ENCODE results near the gene TNRC6A. TPM values are rescaled to one million over a fixed set of nuclear protein-coding genes. Genes with fewer than 3 reads are reported as not detected.

The TNRC6A gene
- total RNA-seq, 2 experiments from 2014 or later, result 38.1 to 60.3 TPM

GRCh38 chr16:24761526-24761925 lies 32.1 kb downstream of the TNRC6A start:
- intact Hi-C loops (cut with micrococcal nuclease; ENCODE audit: unreplicated experiment), result no loop called here
- Histone ChIP-seq H3K4me2 (ENCODE audit: low read length) (no peak overlapping the region), H3K27ac (ENCODE audit: low read depth, low read length, poor library complexity, severe bottlenecking) (no peak overlapping the region), H3K9me3 (ENCODE audit: low read length) (no peaks in the 10 kb centered on the region), H4K20me1 (ENCODE audit: insufficient read depth, low read length) (no peaks in the 10 kb centered on the region), H3K79me2 (ENCODE audit: insufficient read depth, low read depth, low read length) (peaks cover 26% of the 10 kb centered on the region), H2AFZ (ENCODE audit: low read length) (no peak overlapping the region), H3K4me1 (ENCODE audit: insufficient read depth, low read length, poor library complexity, severe bottlenecking) (no peaks in the 10 kb centered on the region), H3K36me3 (ENCODE audit: insufficient read depth, low read length) (peaks cover 71% of the 10 kb centered on the region), H3K4me3 (ENCODE audit: low read depth, low read length, poor library complexity, severe bottlenecking) (no peak overlapping the region), H3K9me2 (ENCODE audit: insufficient read depth, low read length) (no peaks in the 10 kb centered on the region)
- TF ChIP-seq, protein P1, sequence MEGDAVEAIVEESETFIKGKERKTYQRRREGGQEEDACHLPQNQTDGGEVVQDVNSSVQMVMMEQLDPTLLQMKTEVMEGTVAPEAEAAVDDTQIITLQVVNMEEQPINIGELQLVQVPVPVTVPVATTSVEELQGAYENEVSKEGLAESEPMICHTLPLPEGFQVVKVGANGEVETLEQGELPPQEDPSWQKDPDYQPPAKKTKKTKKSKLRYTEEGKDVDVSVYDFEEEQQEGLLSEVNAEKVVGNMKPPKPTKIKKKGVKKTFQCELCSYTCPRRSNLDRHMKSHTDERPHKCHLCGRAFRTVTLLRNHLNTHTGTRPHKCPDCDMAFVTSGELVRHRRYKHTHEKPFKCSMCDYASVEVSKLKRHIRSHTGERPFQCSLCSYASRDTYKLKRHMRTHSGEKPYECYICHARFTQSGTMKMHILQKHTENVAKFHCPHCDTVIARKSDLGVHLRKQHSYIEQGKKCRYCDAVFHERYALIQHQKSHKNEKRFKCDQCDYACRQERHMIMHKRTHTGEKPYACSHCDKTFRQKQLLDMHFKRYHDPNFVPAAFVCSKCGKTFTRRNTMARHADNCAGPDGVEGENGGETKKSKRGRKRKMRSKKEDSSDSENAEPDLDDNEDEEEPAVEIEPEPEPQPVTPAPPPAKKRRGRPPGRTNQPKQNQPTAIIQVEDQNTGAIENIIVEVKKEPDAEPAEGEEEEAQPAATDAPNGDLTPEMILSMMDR (conservative IDR thresholded peaks at IDR 0.05; ENCODE audit: low read length), result no peak
- no peak for TF ChIP-seq EZH2phosphoT487 (IDR thresholded peaks at IDR 0.05; ENCODE audit: borderline replicate concordance, low read depth, low read length)
- POLR2A ChIA-PET, result interaction anchor here (0.7 kb wide), 1 partner anchor 142 kb away, joined by 3 read pairs; no protein-coding TSS in a partner anchor
- CTCF ChIA-PET (ENCODE audit: unreplicated experiment), result no interaction called here
- no TSS peak for BruUV-seq (replicated peaks)
- DNase-seq (ENCODE audit: low spot score), result no peak

- ChIA-PET CTCF (ENCODE audit: unreplicated experiment) (no interaction called here), POLR2A (interaction anchor here (1.0 kb wide), 1 partner anchor 9 kb away, joined by 4 read pairs; no protein-coding TSS in a partner anchor)
- Histone ChIP-seq H2AFZ (ENCODE audit: low read length) (no peak overlapping the region), H3K27ac (ENCODE audit: low read depth, low read length, poor library complexity, severe bottlenecking) (no peak overlapping the region), H3K9me3 (ENCODE audit: low read length) (no peaks in the 10 kb centered on the region), H3K4me1 (ENCODE audit: insufficient read depth, low read length, poor library complexity, severe bottlenecking) (no peaks in the 10 kb centered on the region), H3K36me3 (ENCODE audit: insufficient read depth, low read length) (peaks cover 60% of the 10 kb centered on the region), H3K79me2 (ENCODE audit: insufficient read depth, low read depth, low read length) (peaks cover 5% of the 10 kb centered on the region; the same call in 1 of the 2 replicates), H4K20me1 (ENCODE audit: insufficient read depth, low read length) (0 out of 2 replicates have a peak, but pooled peaks cover 4% of the 10 kb centered on the region), H3K9me2 (ENCODE audit: insufficient read depth, low read length) (no peaks in the 10 kb centered on the region), H3K4me2 (ENCODE audit: low read length) (no peak overlapping the region), H3K4me3 (ENCODE audit: low read depth, low read length, poor library complexity, severe bottlenecking) (no peak overlapping the region)
- BruUV-seq (replicated peaks), result no TSS peak
- TF ChIP-seq, protein P1 (conservative IDR thresholded peaks at IDR 0.05; ENCODE audit: low read length), result no peak
- TF ChIP-seq EZH2phosphoT487 (IDR thresholded peaks at IDR 0.05; ENCODE audit: borderline replicate concordance, low read depth, low read length), result no peak
- no peak for DNase-seq (ENCODE audit: low spot score)
- intact Hi-C loops (cut with micrococcal nuclease; ENCODE audit: unreplicated experiment), result no loop called here
These were observed 35.5 kb downstream of the TNRC6A start for GRCh38 chr16:24764916-24765315.

DNA sequence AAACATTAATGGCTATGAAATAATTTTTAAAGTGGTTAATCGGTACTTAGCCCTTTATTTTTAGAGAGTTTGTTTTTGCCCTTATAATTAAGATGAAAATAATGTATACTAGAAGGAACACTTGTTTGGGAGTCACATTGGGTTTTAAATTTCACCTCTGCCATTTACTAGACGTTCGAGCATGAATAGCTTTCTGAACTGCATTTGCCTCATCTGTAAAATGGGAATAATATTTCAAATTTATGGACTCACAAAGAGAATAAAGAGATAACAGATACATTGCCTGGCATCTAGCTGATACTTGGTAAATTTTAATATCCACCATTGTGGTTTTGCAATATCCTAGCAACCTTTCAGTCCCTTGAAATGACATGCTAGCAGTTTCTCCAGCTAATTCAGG lies 36.6 kb downstream of the TNRC6A start:
- no peak overlapping the region for H3K4me3 ChIP-seq (ENCODE audit: low read depth, low read length, poor library complexity, severe bottlenecking)
- POLR2A ChIA-PET, result interaction anchor here (1.0 kb wide), 1 partner anchor 10 kb away, joined by 4 read pairs; no protein-coding TSS in a partner anchor
- H2AFZ ChIP-seq (ENCODE audit: low read length), result no peak overlapping the region
- 0 out of 2 replicates have a peak, but pooled peaks cover 4% of the 10 kb centered on the region for H4K20me1 ChIP-seq (ENCODE audit: insufficient read depth, low read length)
- BruUV-seq (replicated peaks), result no TSS peak
- H3K4me1 ChIP-seq (ENCODE audit: insufficient read depth, low read length, poor library complexity, severe bottlenecking), result no peaks in the 10 kb centered on the region
- H3K79me2 ChIP-seq (ENCODE audit: insufficient read depth, low read depth, low read length), result peaks cover 1% of the 10 kb centered on the region; the same call in 1 of the 2 replicates
- CTCF ChIA-PET (ENCODE audit: unreplicated experiment), result no interaction called here
- TF ChIP-seq, protein P1 (conservative IDR thresholded peaks at IDR 0.05; ENCODE audit: low read length), result no peak
- no peak for TF ChIP-seq EZH2phosphoT487 (IDR thresholded peaks at IDR 0.05; ENCODE audit: borderline replicate concordance, low read depth, low read length)
- intact Hi-C loops (cut with micrococcal nuclease; ENCODE audit: unreplicated experiment), result no loop called here
- H3K36me3 ChIP-seq (ENCODE audit: insufficient read depth, low read length), result peaks cover 49% of the 10 kb centered on the region
- no peak overlapping the region for H3K27ac ChIP-seq (ENCODE audit: low read depth, low read length, poor library complexity, severe bottlenecking)
- no peaks in the 10 kb centered on the region for H3K9me3 ChIP-seq (ENCODE audit: low read length)
- H3K9me2 ChIP-seq (ENCODE audit: insufficient read depth, low read length), result no peaks in the 10 kb centered on the region
- no peak overlapping the region for H3K4me2 ChIP-seq (ENCODE audit: low read length)
- no peak for DNase-seq (ENCODE audit: low spot score)

Measured in OCI-LY7 (cell line).